SU-DHL-6 (cell line): ENCODE data around the gene VASN.

Experiments
- EZH2phosphoT487 ChIP-seq: fragments of 200-600 bp; sonication (generic), shearing (Covaris generic); conservative IDR thresholded peaks from 2 replicates; pipeline ENCODE4 v1.6.1; 2018; ENCODE audit warnings: mild to moderate bottlenecking, antibody characterized with exemption, low read length, moderate library complexity, mixed read lengths
- TF ChIP-seq, protein P1 (sequence below): fragments of 200-600 bp; sonication (generic); IDR thresholded peaks from one replicate; pipeline ENCODE4 v1.5.1; 2017; ENCODE audit warnings: antibody characterized with exemption, mild to moderate bottlenecking, low read length, moderate library complexity; ENCODE audit not compliant: insufficient read depth, poor library complexity, severe bottlenecking

DNA sequence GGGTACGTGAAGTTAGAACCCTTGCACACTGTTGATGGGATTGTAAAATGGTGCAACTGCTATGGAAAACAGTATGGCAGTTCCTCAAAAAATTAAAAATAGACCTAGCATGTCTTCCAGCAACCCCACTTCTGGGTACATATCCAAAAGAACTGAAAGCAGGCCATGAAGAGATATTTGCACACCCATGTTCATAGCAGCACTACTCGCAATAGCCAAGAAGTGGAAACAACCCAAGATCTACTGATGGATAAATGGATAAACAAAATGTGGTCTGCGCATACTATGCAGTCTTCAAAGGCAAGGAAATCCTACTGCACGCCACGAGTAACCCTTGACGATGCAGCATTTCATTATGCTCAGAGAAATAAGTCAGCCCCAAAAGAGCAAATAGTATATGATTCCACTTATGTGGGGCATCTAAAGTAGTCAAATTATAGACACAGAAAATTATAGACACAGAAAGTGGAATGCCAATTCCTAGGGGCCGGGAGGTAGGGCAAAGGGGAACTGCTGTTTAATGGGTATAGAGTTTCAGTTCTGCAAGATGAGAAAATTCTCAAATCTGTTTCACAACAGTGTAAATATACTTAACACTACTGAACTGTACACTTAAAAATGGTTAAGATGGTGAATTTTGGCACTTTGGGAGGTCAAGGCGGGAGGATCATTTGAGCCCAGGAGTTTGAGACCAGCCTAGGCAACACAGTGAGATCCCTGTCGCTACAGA lies 27.5 kb downstream of the VASN start:
- TF ChIP-seq, protein P1, sequence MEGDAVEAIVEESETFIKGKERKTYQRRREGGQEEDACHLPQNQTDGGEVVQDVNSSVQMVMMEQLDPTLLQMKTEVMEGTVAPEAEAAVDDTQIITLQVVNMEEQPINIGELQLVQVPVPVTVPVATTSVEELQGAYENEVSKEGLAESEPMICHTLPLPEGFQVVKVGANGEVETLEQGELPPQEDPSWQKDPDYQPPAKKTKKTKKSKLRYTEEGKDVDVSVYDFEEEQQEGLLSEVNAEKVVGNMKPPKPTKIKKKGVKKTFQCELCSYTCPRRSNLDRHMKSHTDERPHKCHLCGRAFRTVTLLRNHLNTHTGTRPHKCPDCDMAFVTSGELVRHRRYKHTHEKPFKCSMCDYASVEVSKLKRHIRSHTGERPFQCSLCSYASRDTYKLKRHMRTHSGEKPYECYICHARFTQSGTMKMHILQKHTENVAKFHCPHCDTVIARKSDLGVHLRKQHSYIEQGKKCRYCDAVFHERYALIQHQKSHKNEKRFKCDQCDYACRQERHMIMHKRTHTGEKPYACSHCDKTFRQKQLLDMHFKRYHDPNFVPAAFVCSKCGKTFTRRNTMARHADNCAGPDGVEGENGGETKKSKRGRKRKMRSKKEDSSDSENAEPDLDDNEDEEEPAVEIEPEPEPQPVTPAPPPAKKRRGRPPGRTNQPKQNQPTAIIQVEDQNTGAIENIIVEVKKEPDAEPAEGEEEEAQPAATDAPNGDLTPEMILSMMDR, result no peak
- no peak for TF ChIP-seq EZH2phosphoT487
